ENCODE data around the gene MYO9B. TPM values are rescaled to one million over a fixed set of nuclear protein-coding genes. Genes with fewer than 3 reads are reported as not detected.
"Not testable (repeated sequence)": the region's sequence is repeated elsewhere in the genome, so short reads cannot be mapped to it uniquely, and the experiment has no call there.

MYO9B gene
- total RNA-seq, 2 experiments from 2014 or later = 276 to 280 TPM

DNA sequence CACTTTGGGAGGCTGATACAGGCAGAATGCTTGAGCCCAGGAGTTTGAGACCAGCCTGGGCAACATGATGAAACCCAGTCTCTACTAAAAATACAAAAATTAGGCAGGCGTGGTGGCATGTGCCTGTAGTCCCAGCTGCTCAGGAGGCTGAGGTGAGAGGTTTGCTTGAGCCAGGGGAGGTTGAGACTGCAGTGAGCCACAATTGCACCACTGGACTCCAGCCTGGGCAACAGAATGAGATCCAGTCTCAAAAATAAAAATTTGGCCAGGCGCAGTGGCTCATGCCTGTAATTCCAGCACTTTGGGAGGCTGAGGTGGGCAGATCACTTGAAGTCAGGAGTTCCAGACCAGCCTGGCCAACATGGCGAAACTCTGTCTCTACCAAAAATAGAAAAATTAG, 19.1 kb downstream of the MYO9B start:
- Mint-ChIP-seq H3K4me1 (ENCODE audit: low read depth) (peaks cover 49% of the 10 kb centered on the region), H3K36me3 (ENCODE audit: low read depth) (peaks cover 34% of the 10 kb centered on the region)
- ChIA-PET CTCF (interaction anchor here (1.4 kb wide), 1 partner anchor 14 kb away, joined by 3 read pairs; no protein-coding TSS in a partner anchor), POLR2A (interaction anchor here (0.7 kb wide), 1 partner anchor 31 kb away, joined by 3 read pairs; no protein-coding TSS in a partner anchor)
- H3K27ac Mint-ChIP-seq; H3K4me3 Mint-ChIP-seq; DNase-seq; H3K27me3 Mint-ChIP-seq (ENCODE audit: low read depth); ATAC-seq; H3K9me3 Mint-ChIP-seq (ENCODE audit: insufficient read depth): not testable (repeated sequence)

DNA sequence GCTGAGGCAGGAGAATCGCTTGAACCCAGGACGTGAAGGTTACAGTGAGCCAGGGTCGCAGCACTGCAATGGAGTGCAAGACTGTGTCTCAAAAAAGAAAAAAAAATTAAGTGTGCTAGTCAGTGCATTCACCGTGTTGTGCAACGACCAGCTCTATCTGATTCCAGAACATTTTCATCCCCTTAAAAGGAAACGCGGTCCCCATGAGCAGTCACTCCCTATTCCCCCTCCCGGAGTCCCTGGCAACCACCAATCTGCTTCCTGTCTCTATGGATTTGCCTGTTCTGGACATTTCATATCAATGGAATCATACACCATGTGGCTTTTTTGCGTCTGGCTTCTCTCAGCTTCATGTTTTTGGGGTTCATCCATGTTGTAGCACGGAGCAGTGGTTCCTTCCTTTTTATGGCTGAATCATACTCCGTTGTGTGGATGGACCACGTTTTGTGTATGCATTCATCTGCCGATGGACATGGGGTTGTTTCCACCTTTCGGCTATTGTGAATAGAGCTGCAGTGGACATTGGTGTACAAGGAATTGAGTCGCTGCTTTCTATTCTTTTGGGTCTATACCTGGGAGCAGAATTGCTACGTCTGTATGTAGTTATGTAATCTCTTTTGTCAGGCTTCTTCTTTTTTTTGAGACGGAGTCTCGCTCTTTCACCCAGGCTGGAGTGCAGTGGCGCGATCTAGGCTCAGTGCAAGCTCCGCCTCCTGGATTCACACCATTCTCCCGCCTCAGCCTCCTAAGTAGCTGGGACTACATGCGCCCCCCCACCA, 19.8 kb downstream of the MYO9B start:
- H3K4me1 Mint-ChIP-seq (ENCODE audit: low read depth) = peaks cover 44% of the 10 kb centered on the region
- H3K36me3 Mint-ChIP-seq (ENCODE audit: low read depth) = peaks cover 31% of the 10 kb centered on the region
- ChIA-PET CTCF (interaction anchor here (1.4 kb wide), 1 partner anchor 13 kb away, joined by 3 read pairs; no protein-coding TSS in a partner anchor), POLR2A (no interaction called here)
- no peak overlapping the region for H3K4me3 Mint-ChIP-seq
- no peaks in the 10 kb centered on the region for H3K9me3 Mint-ChIP-seq (ENCODE audit: insufficient read depth)
- H3K27me3 Mint-ChIP-seq (ENCODE audit: low read depth) = no peaks in the 10 kb centered on the region
- no peak for ATAC-seq
- no peak overlapping the region for H3K27ac Mint-ChIP-seq
- DNase-seq = no peak

DNA sequence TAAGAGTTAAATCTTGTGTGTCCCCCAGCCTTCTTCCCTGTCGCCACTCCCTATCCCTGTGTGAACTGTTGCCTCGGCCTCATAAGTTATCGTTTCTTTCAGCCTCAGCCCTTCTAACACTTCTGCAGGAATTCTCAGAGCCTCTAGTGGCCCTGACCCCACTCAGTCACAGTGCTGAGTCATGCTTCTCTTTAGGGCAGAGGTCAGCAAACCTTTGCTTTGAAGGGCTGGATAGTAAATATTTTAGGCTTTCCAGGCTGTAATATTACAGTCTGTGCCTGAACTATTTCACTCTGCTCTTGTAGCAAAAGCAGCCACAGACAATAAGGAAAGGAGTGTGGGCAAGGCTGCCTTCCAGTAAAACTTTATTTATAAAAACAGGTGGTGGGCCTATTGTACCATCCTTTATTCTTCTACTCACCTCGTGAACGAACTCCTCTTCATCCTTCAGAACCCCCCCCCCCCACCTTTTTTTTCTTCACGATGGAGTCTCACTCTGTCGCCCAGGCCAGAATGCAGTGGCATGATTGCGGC, 22.1 kb downstream of the MYO9B start:
- H3K9me3 Mint-ChIP-seq (ENCODE audit: insufficient read depth) = no peaks in the 10 kb centered on the region
- no peak for DNase-seq
- ChIA-PET POLR2A (interaction anchor here (1.2 kb wide), 1 partner anchor 22 kb away, joined by 3 read pairs; no protein-coding TSS in a partner anchor), CTCF (no interaction called here)
- peaks cover 39% of the 10 kb centered on the region for H3K4me1 Mint-ChIP-seq (ENCODE audit: low read depth)
- no peak overlapping the region for H3K4me3 Mint-ChIP-seq
- peak overlapping the region; percentile 61 for H3K27ac Mint-ChIP-seq
- no peak for ATAC-seq
- peaks cover 48% of the 10 kb centered on the region for H3K36me3 Mint-ChIP-seq (ENCODE audit: low read depth)
- no peaks in the 10 kb centered on the region for H3K27me3 Mint-ChIP-seq (ENCODE audit: low read depth)

DNA sequence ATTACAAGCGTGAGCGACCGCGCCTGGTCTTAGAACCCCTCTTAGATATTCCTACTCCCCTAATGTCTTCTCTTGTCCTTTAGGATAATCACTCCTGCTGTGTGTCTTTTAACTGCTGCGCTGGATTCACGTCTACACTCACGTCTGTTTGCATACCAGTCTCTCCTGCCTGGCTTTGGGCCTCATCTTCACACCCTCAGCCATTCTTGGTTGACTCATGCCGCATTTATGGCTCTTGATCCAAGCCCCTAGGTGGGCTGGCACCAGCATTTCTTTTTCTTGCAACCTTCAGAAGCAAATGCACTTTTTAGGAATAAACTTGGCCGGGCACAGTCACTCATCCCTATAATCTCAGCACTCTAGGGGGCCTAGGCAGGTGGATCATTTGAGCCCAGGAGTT, 22.7 kb downstream of the MYO9B start:
- no peaks in the 10 kb centered on the region for H3K27me3 Mint-ChIP-seq (ENCODE audit: low read depth)
- no peak overlapping the region for H3K4me3 Mint-ChIP-seq
- peaks cover 41% of the 10 kb centered on the region for H3K4me1 Mint-ChIP-seq (ENCODE audit: low read depth)
- DNase-seq = no peak
- H3K9me3 Mint-ChIP-seq (ENCODE audit: insufficient read depth) = no peaks in the 10 kb centered on the region
- H3K27ac Mint-ChIP-seq = no peak overlapping the region
- ChIA-PET CTCF (no interaction called here), POLR2A (interaction anchor here (1.2 kb wide), 1 partner anchor 22 kb away, joined by 3 read pairs; no protein-coding TSS in a partner anchor)
- H3K36me3 Mint-ChIP-seq (ENCODE audit: low read depth) = peaks cover 53% of the 10 kb centered on the region
- no peak for ATAC-seq

DNA sequence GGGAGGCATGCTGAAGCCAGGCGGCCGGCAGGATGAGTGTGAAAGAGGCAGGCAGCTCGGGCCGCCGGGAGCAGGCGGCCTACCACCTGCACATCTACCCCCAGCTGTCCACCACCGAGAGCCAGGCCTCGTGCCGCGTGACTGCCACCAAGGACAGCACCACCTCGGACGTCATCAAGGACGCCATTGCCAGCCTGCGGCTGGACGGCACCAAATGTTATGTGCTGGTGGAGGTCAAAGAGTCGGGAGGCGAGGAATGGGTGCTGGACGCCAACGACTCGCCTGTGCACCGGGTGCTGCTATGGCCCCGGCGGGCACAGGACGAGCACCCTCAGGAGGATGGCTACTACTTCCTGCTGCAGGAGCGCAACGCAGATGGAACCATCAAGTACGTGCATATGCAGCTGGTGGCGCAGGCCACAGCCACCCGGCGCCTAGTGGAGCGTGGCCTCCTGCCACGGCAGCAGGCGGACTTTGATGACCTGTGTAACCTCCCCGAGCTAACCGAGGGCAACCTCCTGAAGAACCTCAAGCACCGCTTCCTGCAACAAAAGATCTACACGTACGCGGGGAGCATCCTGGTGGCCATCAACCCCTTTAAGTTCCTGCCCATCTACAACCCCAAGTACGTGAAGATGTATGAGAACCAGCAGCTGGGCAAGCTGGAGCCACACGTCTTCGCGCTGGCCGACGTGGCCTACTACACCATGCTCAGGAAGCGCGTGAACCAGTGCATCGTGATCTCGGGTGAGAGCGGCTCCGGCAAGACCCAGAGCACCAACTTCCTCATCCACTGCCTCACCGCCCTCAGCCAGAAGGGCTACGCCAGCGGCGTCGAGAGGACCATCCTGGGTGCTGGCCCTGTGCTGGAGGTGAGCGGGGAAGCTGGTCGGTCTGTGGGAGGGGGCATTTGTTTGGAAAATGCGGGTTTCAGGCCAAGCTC, 26.4 kb downstream of the MYO9B start:
- no peak overlapping the region for H3K27ac Mint-ChIP-seq
- peaks cover 38% of the 10 kb centered on the region for H3K4me1 Mint-ChIP-seq (ENCODE audit: low read depth)
- no peaks in the 10 kb centered on the region for H3K9me3 Mint-ChIP-seq (ENCODE audit: insufficient read depth)
- H3K4me3 Mint-ChIP-seq = no peak overlapping the region
- DNase-seq = no peak
- no peak for ATAC-seq
- H3K36me3 Mint-ChIP-seq (ENCODE audit: low read depth) = peaks cover 68% of the 10 kb centered on the region
- H3K27me3 Mint-ChIP-seq (ENCODE audit: low read depth) = no peaks in the 10 kb centered on the region
- POLR2A ChIA-PET = interaction anchor here (1.3 kb wide), 1 partner anchor 24 kb away, joined by 3 read pairs; no protein-coding TSS in a partner anchor
- CTCF ChIA-PET = no interaction called here

DNA sequence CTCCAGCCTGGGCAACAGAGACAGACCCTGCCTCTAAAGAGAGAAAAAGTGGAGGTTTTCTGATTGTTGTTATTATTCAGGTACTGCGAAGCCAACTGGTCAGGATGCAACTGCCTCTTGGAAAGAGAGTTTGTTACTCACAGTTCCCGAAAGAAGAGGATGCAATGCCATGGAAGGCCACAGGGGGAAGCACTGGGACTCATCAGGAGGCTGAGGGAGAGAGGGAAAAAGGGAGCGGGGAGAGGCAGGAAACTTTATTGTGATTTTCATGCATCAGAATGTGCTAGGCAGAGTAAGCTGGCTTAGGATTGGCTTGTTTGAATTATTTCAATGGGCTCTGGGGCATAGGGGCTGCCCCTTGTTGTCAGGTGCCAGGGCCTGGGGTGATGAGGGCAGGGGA, 27.6 kb downstream of the MYO9B start:
- no peak for ATAC-seq
- POLR2A ChIA-PET = no interaction called here
- Mint-ChIP-seq H3K4me3 (no peak overlapping the region), H3K36me3 (ENCODE audit: low read depth) (peaks cover 73% of the 10 kb centered on the region), H3K27ac (peak overlapping the region; percentile 15), H3K9me3 (ENCODE audit: insufficient read depth) (no peaks in the 10 kb centered on the region), H3K4me1 (ENCODE audit: low read depth) (peaks cover 44% of the 10 kb centered on the region), H3K27me3 (ENCODE audit: low read depth) (no peaks in the 10 kb centered on the region)
- peak; percentile 33 for DNase-seq
- CTCF ChIA-PET = interaction anchor here (1.2 kb wide), 1 partner anchor 22 kb away, joined by 3 read pairs; no protein-coding TSS in a partner anchor

DNA sequence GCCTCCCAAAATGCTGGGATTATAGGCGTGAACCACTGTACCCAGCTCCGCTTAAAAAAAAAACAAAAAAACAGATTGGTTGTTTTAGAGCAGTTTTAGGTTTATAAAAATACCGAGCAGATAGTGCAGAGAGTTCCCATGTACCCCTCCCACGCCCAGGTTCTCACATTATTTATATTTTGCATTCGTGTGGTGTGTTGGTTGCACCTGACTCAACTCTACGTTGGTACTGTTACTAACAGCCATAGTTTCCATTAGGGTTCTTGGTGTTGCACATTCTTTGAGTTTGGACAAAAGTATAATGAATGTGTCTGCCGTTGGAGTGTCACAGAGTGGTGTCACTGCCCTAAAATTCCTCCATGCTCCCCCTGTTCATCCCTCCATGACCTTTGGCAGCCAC, 29.1 kb downstream of the MYO9B start:
- ATAC-seq (no peak), DNase-seq (no peak)
- Mint-ChIP-seq H3K4me3 (no peak overlapping the region), H3K27me3 (ENCODE audit: low read depth) (no peaks in the 10 kb centered on the region), H3K27ac (no peak overlapping the region), H3K4me1 (ENCODE audit: low read depth) (peaks cover 47% of the 10 kb centered on the region), H3K36me3 (ENCODE audit: low read depth) (peaks cover 72% of the 10 kb centered on the region), H3K9me3 (ENCODE audit: insufficient read depth) (no peaks in the 10 kb centered on the region)
- ChIA-PET POLR2A (no interaction called here), CTCF (no interaction called here)

DNA sequence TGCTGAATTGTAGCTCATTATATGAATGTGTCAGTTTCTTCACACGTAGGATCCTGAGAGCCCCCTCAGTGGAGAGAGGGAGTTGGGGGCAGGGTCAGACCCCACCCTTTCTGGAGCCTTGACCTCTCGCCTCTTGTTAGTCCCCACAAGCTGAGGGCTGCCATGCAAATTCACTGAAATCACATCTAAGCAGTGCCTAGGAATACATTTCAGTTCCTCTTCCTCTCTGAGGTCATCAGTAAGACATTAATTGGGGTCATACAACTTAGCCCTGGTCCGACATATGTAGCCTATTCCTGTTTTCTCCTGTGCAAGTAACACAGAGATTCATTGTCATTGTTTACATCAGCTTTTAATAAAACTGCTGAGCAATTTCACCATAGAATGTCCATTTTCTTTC, 30.0 kb downstream of the MYO9B start:
- Mint-ChIP-seq H3K4me3 (no peak overlapping the region), H3K36me3 (ENCODE audit: low read depth) (peaks cover 76% of the 10 kb centered on the region), H3K9me3 (ENCODE audit: insufficient read depth) (no peaks in the 10 kb centered on the region), H3K4me1 (ENCODE audit: low read depth) (peaks cover 52% of the 10 kb centered on the region), H3K27ac (no peak overlapping the region), H3K27me3 (ENCODE audit: low read depth) (no peaks in the 10 kb centered on the region)
- ATAC-seq = no peak
- ChIA-PET POLR2A (interaction anchor here (0.9 kb wide), 1 partner anchor 20 kb away, joined by 3 read pairs; no protein-coding TSS in a partner anchor), CTCF (no interaction called here)
- no peak for DNase-seq

DNA sequence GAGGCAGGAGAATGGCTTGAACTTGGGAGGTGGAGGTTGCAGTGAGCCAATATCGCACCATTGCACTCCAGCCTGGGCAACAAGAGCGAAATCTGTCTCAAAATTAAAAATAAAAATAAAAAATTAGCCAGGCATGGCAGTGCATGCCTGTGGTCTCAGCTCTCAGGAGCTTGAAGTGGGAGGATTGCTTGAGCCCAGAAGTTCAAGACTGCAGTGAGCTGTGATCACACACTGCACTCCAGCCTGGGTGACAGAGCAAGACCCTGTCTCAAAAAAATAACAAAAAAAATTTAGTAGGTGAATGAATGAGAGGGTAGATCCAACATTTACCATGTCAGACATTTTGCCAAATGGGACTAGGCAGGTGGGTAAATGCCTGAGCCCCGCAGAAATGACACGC, 31.4 kb downstream of the MYO9B start:
- H3K4me3 Mint-ChIP-seq; H3K27me3 Mint-ChIP-seq (ENCODE audit: low read depth); DNase-seq; CTCF ChIA-PET; H3K9me3 Mint-ChIP-seq (ENCODE audit: insufficient read depth); H3K27ac Mint-ChIP-seq; ATAC-seq; POLR2A ChIA-PET: not testable (repeated sequence)
- Mint-ChIP-seq H3K4me1 (ENCODE audit: low read depth) (peaks cover 56% of the 10 kb centered on the region), H3K36me3 (ENCODE audit: low read depth) (peaks cover 74% of the 10 kb centered on the region)

DNA sequence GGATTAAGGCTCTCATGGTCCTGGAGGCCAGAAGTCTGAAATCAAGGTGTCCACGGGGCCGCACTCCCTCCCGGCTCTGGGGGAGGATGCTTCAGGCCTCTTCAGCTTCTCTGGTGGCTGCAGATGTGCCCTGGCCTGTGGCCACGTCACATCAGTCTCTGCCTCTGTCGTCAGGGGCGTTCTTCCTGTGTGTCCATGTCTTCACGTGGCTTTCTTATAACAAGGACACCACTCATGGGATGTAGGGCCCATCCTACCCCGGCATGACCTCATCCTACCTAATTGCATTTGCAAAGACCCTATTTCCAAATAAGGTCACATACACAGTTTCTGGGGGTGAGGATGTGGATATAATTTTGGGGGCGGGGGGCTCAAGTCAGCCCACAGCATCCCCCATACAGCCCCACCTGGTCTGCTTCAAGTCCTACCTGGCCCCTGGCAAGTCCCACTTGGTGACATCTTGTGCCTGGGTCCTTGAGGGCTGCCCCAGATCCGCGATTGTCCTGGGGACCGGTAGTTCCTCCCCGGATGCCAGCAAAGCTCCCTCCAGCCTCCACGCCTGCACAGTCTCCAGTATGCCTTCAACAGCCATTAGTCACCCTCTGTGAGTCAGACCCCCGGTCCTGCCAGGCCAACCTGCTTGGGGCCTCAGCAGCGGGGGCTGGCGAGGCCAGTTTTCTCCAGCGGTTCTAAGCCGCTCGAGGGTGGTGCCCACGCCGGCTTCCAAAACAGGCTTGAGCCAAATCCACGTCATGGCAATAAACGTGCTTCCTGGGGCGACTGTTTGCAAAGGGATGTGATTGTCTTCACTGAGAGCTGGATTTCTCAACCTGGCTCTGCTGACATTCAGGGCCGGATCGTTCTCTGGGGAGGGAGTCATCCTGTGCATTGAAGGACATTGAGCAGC, 32.2 kb downstream of the MYO9B start:
- H3K4me1 Mint-ChIP-seq (ENCODE audit: low read depth) = peaks cover 56% of the 10 kb centered on the region
- H3K27me3 Mint-ChIP-seq (ENCODE audit: low read depth) = no peaks in the 10 kb centered on the region
- no peak overlapping the region for H3K4me3 Mint-ChIP-seq
- no peak for DNase-seq
- H3K9me3 Mint-ChIP-seq (ENCODE audit: insufficient read depth) = no peaks in the 10 kb centered on the region
- CTCF ChIA-PET = interaction anchor here (0.6 to 1.3 kb wide), 2 partner anchors 13 to 27 kb away, joined by 3 read pairs; no protein-coding TSS in a partner anchor
- POLR2A ChIA-PET = interaction anchor here (0.8 kb wide), 1 partner anchor 18 kb away, joined by 3 read pairs; no protein-coding TSS in a partner anchor
- no peak for ATAC-seq
- peak overlapping the region; percentile 55 for H3K27ac Mint-ChIP-seq
- H3K36me3 Mint-ChIP-seq (ENCODE audit: low read depth) = peaks cover 73% of the 10 kb centered on the region

DNA sequence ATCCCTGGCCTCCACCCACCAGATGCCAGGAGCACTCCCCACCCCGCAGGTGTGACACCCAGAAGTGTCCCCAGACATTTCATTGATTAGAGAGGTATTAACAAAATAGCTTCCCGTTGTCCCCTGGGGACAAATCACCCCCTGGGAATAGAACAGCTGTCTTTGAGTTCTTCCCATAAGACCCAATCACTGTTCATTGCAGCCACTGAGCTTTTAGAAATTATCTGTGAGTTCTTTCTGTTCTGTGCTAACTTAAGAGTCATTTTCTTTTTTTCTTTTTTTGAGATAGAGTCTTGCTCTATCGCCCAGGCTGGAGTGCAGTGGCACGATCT, 32.8 kb downstream of the MYO9B start:
- Mint-ChIP-seq H3K36me3 (ENCODE audit: low read depth) (peaks cover 73% of the 10 kb centered on the region), H3K27me3 (ENCODE audit: low read depth) (no peaks in the 10 kb centered on the region), H3K9me3 (ENCODE audit: insufficient read depth) (no peaks in the 10 kb centered on the region), H3K4me3 (no peak overlapping the region), H3K4me1 (ENCODE audit: low read depth) (peaks cover 57% of the 10 kb centered on the region), H3K27ac (peak overlapping the region; percentile 55)
- DNase-seq = no peak
- ATAC-seq = no peak
- POLR2A ChIA-PET = interaction anchor here (0.8 kb wide), 1 partner anchor 18 kb away, joined by 3 read pairs; no protein-coding TSS in a partner anchor
- CTCF ChIA-PET = interaction anchor here (0.6 to 1.3 kb wide), 2 partner anchors 13 to 27 kb away, joined by 3 read pairs; no protein-coding TSS in a partner anchor

All from activated CD8-positive, alpha-beta T cell treated with anti-CD3 and anti-CD28 coated beads, Interleukin-2, amount 10 ng/mL, durations not matched to agents 7 days and 5 days (primary cell).